ENCODE results near the gene PGM2L1. TPM values are rescaled to one million over a fixed set of nuclear protein-coding genes. Genes with fewer than 3 reads are reported as not detected.

The PGM2L1 gene
- total and polyA plus RNA-seq, 10 donors, result 0.37 to 7.1 (median 4.9) TPM

GRCh38 chr11:74307434-74307833 is 90.8 kb downstream of the PGM2L1 start:
- DNase-seq, result no peak
- H3K4me1 ChIP-seq, result peaks cover 0 to 15% (median 9%) of the 10 kb centered on the region in 6 donors
- no peaks in the 10 kb centered on the region for H3K9me3 ChIP-seq
- H3K27ac ChIP-seq, result no peak overlapping the region
- TF ChIP-seq, protein P1, sequence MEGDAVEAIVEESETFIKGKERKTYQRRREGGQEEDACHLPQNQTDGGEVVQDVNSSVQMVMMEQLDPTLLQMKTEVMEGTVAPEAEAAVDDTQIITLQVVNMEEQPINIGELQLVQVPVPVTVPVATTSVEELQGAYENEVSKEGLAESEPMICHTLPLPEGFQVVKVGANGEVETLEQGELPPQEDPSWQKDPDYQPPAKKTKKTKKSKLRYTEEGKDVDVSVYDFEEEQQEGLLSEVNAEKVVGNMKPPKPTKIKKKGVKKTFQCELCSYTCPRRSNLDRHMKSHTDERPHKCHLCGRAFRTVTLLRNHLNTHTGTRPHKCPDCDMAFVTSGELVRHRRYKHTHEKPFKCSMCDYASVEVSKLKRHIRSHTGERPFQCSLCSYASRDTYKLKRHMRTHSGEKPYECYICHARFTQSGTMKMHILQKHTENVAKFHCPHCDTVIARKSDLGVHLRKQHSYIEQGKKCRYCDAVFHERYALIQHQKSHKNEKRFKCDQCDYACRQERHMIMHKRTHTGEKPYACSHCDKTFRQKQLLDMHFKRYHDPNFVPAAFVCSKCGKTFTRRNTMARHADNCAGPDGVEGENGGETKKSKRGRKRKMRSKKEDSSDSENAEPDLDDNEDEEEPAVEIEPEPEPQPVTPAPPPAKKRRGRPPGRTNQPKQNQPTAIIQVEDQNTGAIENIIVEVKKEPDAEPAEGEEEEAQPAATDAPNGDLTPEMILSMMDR (IDR thresholded peaks at IDR 0.05 in 8 of 11, conservative IDR thresholded peaks at IDR 0.05 in 3 of 11), result no peak
- TF ChIP-seq POLR2A (IDR thresholded peaks at IDR 0.05), result no peak
- no peak for TF ChIP-seq POLR2AphosphoS5 (IDR thresholded peaks at IDR 0.05)
- intact Hi-C loops (cut with DNase I; ENCODE audit: low total_unique reads), result no loop called here
- no peaks in the 10 kb centered on the region for H3K36me3 ChIP-seq
- WGBS, 5 donors, result 50 to 73% (median 57%) methylated on average over 1 of the region's 1 CpG
- peaks cover 0 to 57% (median 21%) of the 10 kb centered on the region in 7 donors for H3K27me3 ChIP-seq (replicated peaks in 1 of 7)
- no peak overlapping the region for H3K4me3 ChIP-seq

DNA sequence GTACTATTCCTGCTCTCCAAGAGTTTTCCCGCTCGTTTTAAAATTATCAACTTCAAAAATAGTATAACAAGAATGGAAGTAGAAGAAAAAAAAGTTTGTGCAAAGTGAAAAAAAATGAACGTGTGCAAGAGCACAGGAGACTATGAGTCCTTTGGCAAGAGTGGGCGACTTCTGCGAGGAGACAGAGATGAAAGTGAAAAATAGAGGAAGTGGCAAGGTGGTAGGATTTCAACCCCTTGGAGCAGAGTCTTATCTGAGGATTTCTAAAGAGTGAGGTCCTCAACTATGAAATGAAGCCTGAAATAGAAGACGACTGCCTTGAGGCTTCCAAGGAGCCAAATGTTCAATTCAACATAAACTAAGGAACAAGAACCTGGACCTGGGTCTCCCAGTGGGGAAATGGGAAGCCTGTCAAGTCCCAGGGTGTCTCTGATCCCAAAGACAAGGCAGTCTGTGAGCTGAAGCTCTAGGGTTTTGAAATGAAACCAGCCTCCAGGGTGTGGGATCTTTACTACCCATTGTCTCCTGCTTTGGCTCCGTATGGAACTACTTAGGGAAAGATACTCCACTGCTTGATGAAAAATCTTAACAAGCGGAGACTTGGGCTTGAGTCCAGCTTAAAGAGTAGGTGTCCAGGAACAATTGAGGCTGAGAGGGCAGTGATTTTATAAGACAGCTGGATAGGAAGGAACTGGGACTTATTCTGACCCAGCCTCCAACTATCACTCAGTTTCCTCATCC is 91.6 kb downstream of the PGM2L1 start:
- WGBS, 5 donors, result 54 to 64% (median 57%) methylated on average over 8 of the region's 8 CpGs
- H3K27ac ChIP-seq, result no peak overlapping the region
- no peak for DNase-seq
- no peak overlapping the region for H3K4me3 ChIP-seq
- TF ChIP-seq POLR2A (IDR thresholded peaks at IDR 0.05) (no peak), POLR2AphosphoS5 (IDR thresholded peaks at IDR 0.05) (no peak)
- TF ChIP-seq, protein P1 (IDR thresholded peaks at IDR 0.05 in 8 of 11, conservative IDR thresholded peaks at IDR 0.05 in 3 of 11), result no peak
- peaks cover 0 to 53% (median 21%) of the 10 kb centered on the region in 7 donors for H3K27me3 ChIP-seq (replicated peaks in 1 of 7)
- peaks cover 0 to 11% (median 8%) of the 10 kb centered on the region in 6 donors for H3K4me1 ChIP-seq
- H3K36me3 ChIP-seq, result no peaks in the 10 kb centered on the region
- no peaks in the 10 kb centered on the region for H3K9me3 ChIP-seq
- intact Hi-C loops (cut with DNase I; ENCODE audit: low total_unique reads), result no loop called here

- DNase-seq, result no peak
- Histone ChIP-seq H3K4me1 (no peaks in the 10 kb centered on the region), H3K27ac (no peak overlapping the region), H3K36me3 (no peaks in the 10 kb centered on the region), H3K4me3 (no peak overlapping the region), H3K27me3 (replicated peaks in 1 of 7) (peaks cover 0 to 6% (median 0%) of the 10 kb centered on the region in 7 donors), H3K9me3 (no peaks in the 10 kb centered on the region)
- TF ChIP-seq, protein P1 (IDR thresholded peaks at IDR 0.05 in 8 of 11, conservative IDR thresholded peaks at IDR 0.05 in 3 of 11), result no peak
- TF ChIP-seq POLR2AphosphoS5 (IDR thresholded peaks at IDR 0.05), result no peak
- no peak for TF ChIP-seq POLR2A (IDR thresholded peaks at IDR 0.05)
- 75 to 92% (median 90%) methylated on average over 3 of the region's 3 CpGs for WGBS, 5 donors
- intact Hi-C loops (cut with DNase I; ENCODE audit: low total_unique reads), result no loop called here
Measured at GRCh38 chr11:74299015-74299414, 99.2 kb downstream of the PGM2L1 start.

GRCh38 chr11:74297484-74297883 is 100.7 kb downstream of the PGM2L1 start:
- Histone ChIP-seq H3K27ac (no peak overlapping the region), H3K4me1 (no peaks in the 10 kb centered on the region), H3K4me3 (no peak overlapping the region), H3K27me3 (replicated peaks in 1 of 7) (peaks cover 0 to 6% (median 0%) of the 10 kb centered on the region in 7 donors), H3K36me3 (no peaks in the 10 kb centered on the region), H3K9me3 (no peaks in the 10 kb centered on the region)
- no peak for DNase-seq
- WGBS, 5 donors, result 90 to 97% (median 96%) methylated on average over 1 of the region's 1 CpG
- intact Hi-C loops (cut with DNase I; ENCODE audit: low total_unique reads), result no loop called here
- no peak for TF ChIP-seq POLR2A (IDR thresholded peaks at IDR 0.05)
- TF ChIP-seq POLR2AphosphoS5 (IDR thresholded peaks at IDR 0.05), result no peak
- TF ChIP-seq, protein P1 (IDR thresholded peaks at IDR 0.05 in 8 of 11, conservative IDR thresholded peaks at IDR 0.05 in 3 of 11), result no peak
